Adrenal gland (tissue), 12 donors: Measurements from ENCODE around the gene ATP6V0E1. TPM values are rescaled to one million over a fixed set of nuclear protein-coding genes. Genes with fewer than 3 reads are reported as not detected.

Source experiments
- DNase-seq, 7 donors: peaks; one replicate each; pipeline ENCODE4 v3.0.0-alpha.2; 2019 to 2020
- H3K27ac ChIP-seq, 5 donors: fragments of 200-600 bp; sonication (generic) in 4 of 5; 1 replicate in 3 of 5; 2 replicates in 2 of 5; pipeline versions ENCODE4 v1.5.1 to v1.8.0; 2016 to 2020; ENCODE audit warnings: mild to moderate bottlenecking in 1 of 5
- H3K27me3 ChIP-seq: fragments of 200-600 bp; 2 replicates; pipeline ENCODE4 v1.8.0; 2021
- H3K36me3 ChIP-seq, 2 donors: fragments of 200-600 bp; replicated peaks in 1 of 2; 1 replicate in 1 of 2; 2 replicates in 1 of 2; pipeline versions ENCODE4 v1.5.1 to v1.8.0; 2018 to 2022
- H3K4me1 ChIP-seq, 2 donors: fragments of 200-600 bp; replicated peaks in 1 of 2; 1 replicate in 1 of 2; 2 replicates in 1 of 2; pipeline versions ENCODE4 v1.5.1 to v1.8.0; 2018 to 2021
- H3K4me3 ChIP-seq, 4 donors: fragments of 200-600 bp; sonication (generic) in 3 of 4; one replicate each; pipeline ENCODE4 v1.5.1; 2016 to 2018
- H3K9me3 ChIP-seq, 3 donors: fragments of 200-600 bp; sonication (generic) in 1 of 3; replicated peaks in 1 of 3; 1 replicate in 2 of 3; 2 replicates in 1 of 3; pipeline versions ENCODE4 v1.5.1 to v1.8.0; 2016 to 2021
- POLR2A ChIP-seq, 2 donors: fragments of 450-650 bp; IDR thresholded peaks; one replicate each; pipeline ENCODE4 v1.6.1; 2017; ENCODE audit warnings: antibody characterized with exemption in 2 of 2, mild to moderate bottlenecking in 2 of 2, moderate library complexity in 1 of 2
- WGBS, 4 donors: extraction: QIAGEN DNeasy Blood & Tissue Kit in 2 of 4; methylation state at CpG; one replicate each; pipeline versions ENCODE4 v1.1.5 to v1.1.7; 2013 to 2017; 5-methylcytosine and 5-hydroxymethylcytosine counted together
- intact Hi-C, 2 donors: fragments of 100-400 bp; cut with DNase I; formaldehyde crosslinking; loops; one replicate each; pipeline versions ENCODE4 v1.14.1 to v1.15.0; 2022 to 2023
- polyA plus RNA-seq, 3 donors: library from polyadenylated mRNA; stranded (reverse); fragments of 200-250 nt in 2 of 3; fragments of 350-450 nt in 1 of 3; fragmentation: Illumina TruSeq in 1 of 3; extraction: RNeasy Lipid Tissue Mini Kit (QIAGEN cat#74804) in 1 of 3; gene quantifications; one replicate each; pipeline ENCODE4 v1.2.3, GENCODE V29; 2013 to 2014
- total RNA-seq, 9 donors: library from RNA; depleted of rRNA in 4 of 9; stranded (reverse); fragments of >200 nt in 4 of 9; fragments of 120-200 nt in 1 of 9; fragmentation: NEBNext Ultra II Directional in 1 of 9; extraction: Animal tissue kit (Norgen Biotek cat#: 25700) in 1 of 9; gene quantifications; one replicate each; pipeline versions ENCODE4 v1.1.0 to v1.2.4, GENCODE V29; 2013 to 2023
- TF ChIP-seq, protein P1 (sequence below), 6 experiments: fragments of 450-650 bp in 4 of 6; fragments of 200-600 bp in 2 of 6; sonication (generic) in 1 of 6; IDR thresholded peaks; 1 replicate in 5 of 6; 2 replicates in 1 of 6; pipeline versions ENCODE4 v1.5.1 to v1.8.0; 2016 to 2021; ENCODE audit warnings: antibody characterized with exemption in 6 of 6, mild to moderate bottlenecking in 2 of 6, moderate library complexity in 1 of 6
- donor health status: healthy with polysubstance abuse.
- donor health status: Bipolar disorder and iron deficiency.
- donor health status: DM: yes; HTN: yes; CAD: no.
- donor health status: DM: no; HTN: no; CAD: no.
- donor health status: DM: no; HTN: no; CAD: no.
- donor health status: DM: yes; HTN: yes; CAD: no.

ATP6V0E1 gene
- total and polyA plus RNA-seq, 12 donors: 139 to 413 (median 253) TPM

DNA sequence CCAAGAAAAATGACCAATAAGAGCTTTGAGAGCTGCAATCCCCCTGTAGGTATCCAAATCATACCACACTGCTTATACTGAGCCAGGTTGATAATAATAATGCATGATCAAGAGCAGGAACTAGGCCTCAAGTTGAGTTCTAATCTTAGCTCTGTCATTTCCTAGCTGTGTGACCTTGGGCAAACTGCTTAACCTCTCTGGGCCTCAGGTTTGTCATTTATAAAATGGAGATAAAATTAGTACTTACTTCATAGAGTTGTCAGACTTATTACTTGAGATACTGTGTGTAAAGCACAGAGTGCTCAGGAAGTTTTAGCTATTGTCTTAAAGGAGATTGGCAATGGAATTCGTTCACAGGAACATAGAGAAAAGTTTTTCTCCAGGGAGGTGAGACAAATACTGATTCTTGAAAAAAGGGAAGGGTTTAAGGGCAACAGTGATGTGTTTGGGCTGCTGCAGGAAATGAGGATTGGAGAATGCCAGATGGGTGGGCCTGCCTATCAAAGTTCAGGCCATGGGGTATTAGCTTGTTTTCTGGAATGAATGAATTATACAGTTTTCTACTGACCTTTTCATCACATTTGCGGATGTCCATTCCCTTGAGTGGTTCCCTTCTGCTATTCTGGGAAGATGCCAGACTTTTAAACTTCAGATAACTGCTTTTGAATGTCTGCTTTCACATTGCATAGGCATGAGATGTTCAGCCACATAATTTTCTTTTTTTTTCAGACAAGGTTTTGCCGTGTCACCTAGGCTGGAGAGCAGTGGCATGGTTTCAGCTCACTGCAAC lies 10.2 kb upstream of the ATP6V0E1 start:
- no peaks in the 10 kb centered on the region for H3K9me3 ChIP-seq
- H3K27ac ChIP-seq: peak overlapping the region in 1 of 5 donors; percentile 24
- 37 to 48% (median 39%) methylated on average over 3 of the region's 3 CpGs for WGBS, 4 donors
- DNase-seq: no peak
- intact Hi-C loops: no loop called here
- no peak overlapping the region for H3K4me3 ChIP-seq
- H3K27me3 ChIP-seq: no peaks in the 10 kb centered on the region
- TF ChIP-seq, protein P1, sequence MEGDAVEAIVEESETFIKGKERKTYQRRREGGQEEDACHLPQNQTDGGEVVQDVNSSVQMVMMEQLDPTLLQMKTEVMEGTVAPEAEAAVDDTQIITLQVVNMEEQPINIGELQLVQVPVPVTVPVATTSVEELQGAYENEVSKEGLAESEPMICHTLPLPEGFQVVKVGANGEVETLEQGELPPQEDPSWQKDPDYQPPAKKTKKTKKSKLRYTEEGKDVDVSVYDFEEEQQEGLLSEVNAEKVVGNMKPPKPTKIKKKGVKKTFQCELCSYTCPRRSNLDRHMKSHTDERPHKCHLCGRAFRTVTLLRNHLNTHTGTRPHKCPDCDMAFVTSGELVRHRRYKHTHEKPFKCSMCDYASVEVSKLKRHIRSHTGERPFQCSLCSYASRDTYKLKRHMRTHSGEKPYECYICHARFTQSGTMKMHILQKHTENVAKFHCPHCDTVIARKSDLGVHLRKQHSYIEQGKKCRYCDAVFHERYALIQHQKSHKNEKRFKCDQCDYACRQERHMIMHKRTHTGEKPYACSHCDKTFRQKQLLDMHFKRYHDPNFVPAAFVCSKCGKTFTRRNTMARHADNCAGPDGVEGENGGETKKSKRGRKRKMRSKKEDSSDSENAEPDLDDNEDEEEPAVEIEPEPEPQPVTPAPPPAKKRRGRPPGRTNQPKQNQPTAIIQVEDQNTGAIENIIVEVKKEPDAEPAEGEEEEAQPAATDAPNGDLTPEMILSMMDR (IDR thresholded peaks at IDR 0.05): no peak
- no peak for TF ChIP-seq POLR2A (IDR thresholded peaks at IDR 0.05)
- peaks cover 0 to 14% of the 10 kb centered on the region in 2 donors for H3K36me3 ChIP-seq
- H3K4me1 ChIP-seq: no peaks in the 10 kb centered on the region

DNA sequence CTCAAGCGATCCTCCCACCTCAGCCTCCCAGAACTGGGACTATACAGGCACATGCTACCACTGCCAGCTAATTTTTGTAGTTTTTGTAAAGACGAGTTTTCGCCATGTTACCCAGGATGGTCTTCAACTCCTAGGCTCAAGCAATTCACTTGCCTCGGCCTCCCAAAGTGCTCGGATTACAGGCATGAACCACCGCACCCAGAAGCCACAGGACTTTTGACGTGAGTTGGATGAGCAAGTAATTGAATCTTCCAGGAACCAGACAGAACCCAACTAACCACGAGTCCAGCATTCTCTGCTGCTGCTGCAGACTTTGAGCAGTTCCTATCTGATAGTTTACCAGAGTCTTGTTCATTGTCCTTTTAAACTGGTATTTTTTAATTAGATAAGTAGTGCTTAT lies 9.6 kb upstream of the ATP6V0E1 start:
- intact Hi-C loops: no loop called here
- no peak for DNase-seq
- Histone ChIP-seq H3K4me3 (no peak overlapping the region), H3K27ac (peak overlapping the region in 1 of 5 donors; percentile 24), H3K36me3 (peaks cover 0 to 14% of the 10 kb centered on the region in 2 donors), H3K27me3 (no peaks in the 10 kb centered on the region), H3K4me1 (no peaks in the 10 kb centered on the region), H3K9me3 (no peaks in the 10 kb centered on the region)
- TF ChIP-seq, protein P1 (IDR thresholded peaks at IDR 0.05): no peak
- no peak for TF ChIP-seq POLR2A (IDR thresholded peaks at IDR 0.05)
- 72 to 78% (median 75%) methylated on average over 7 to 8 of the region's 8 CpGs for WGBS, 4 donors

DNA sequence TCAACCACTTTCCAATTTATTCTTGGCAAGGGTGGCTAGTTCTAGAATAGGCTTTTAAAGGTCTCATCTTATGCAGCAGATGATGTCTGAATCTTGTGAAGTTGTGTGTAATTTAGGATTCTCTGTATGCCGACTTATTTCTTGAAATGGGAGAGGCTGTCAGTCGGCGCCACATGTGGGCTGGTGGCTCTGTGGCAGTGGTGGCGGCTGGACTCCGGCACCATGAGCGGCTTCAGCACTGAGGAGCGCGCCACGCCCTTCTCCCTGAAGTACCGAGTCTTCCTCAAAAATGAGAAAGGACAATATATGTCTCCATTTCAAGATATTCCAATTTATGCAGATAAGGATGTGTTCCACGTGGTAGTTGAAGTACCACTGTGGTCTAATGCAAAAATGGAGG lies 8.3 kb upstream of the ATP6V0E1 start:
- H3K27me3 ChIP-seq: no peaks in the 10 kb centered on the region
- WGBS, 4 donors: 84 to 91% (median 88%) methylated on average over 11 of the region's 11 CpGs
- no peak overlapping the region for H3K4me3 ChIP-seq
- no peak overlapping the region for H3K27ac ChIP-seq
- intact Hi-C loops: loop anchor here in 1 of 2 donors (5.0 kb wide), 1 partner anchor 307 kb away; no protein-coding TSS in a partner anchor
- no peaks in the 10 kb centered on the region for H3K36me3 ChIP-seq
- DNase-seq: no peak
- H3K9me3 ChIP-seq: no peaks in the 10 kb centered on the region
- TF ChIP-seq POLR2A (IDR thresholded peaks at IDR 0.05): no peak
- TF ChIP-seq, protein P1 (IDR thresholded peaks at IDR 0.05): no peak
- H3K4me1 ChIP-seq: no peaks in the 10 kb centered on the region

DNA sequence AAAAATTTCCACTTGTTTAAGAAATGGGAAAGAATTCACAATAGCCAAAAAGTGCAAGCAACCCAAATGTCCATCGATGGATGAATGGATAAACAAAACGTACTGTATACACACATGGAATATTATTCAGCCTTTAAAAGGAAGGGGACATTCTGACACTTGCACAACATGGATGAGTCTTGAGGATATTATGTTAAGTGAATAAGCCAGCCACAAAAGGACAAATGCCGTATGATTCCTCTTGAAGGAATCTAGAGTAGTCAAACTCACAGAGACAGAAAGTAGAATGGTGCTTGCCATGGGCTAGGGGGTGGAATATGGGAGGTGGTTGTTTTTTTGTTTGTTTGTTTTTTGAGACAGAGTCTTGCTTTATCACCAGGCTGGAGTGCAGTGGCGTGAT lies 3.8 kb upstream of the ATP6V0E1 start:
- 77 to 89% (median 85%) methylated on average over 4 of the region's 4 CpGs for WGBS, 4 donors
- H3K4me3 ChIP-seq: no peak overlapping the region

More for the DNA sequence above, 3.8 kb upstream of the ATP6V0E1 start:
- Histone ChIP-seq H3K36me3 (no peaks in the 10 kb centered on the region), H3K27me3 (no peaks in the 10 kb centered on the region), H3K27ac (no peak overlapping the region), H3K9me3 (no peaks in the 10 kb centered on the region), H3K4me1 (peaks cover 0 to 12% of the 10 kb centered on the region in 2 donors)
- TF ChIP-seq, protein P1 (IDR thresholded peaks at IDR 0.05): no peak
- no peak for TF ChIP-seq POLR2A (IDR thresholded peaks at IDR 0.05)
- intact Hi-C loops: loop anchor here (5.0 to 10.0 kb wide), 3 partner anchors 168 to 303 kb away; no protein-coding TSS in a partner anchor
- DNase-seq: no peak
